Omental fat pad (tissue), 4 donors: ENCODE results near the gene KRTAP12-1. TPM values are rescaled to one million over a fixed set of nuclear protein-coding genes. Genes with fewer than 3 reads are reported as not detected.
"Not testable (repeated sequence)": the region's sequence is repeated elsewhere in the genome, so short reads cannot be mapped to it uniquely, and the experiment has no call there.

Experiments
- ATAC-seq: fragments of 150-250 bp; one replicate; pipeline ENCODE4 v1.9.1; 2016; ENCODE audit warnings: mild to moderate bottlenecking, moderate library complexity; ENCODE audit not compliant: low FRiP score
- DNase-seq: peaks from one replicate; pipeline ENCODE4 v3.0.0-alpha.2; 2019; ENCODE audit warnings: low spot score
- total RNA-seq, 4 donors: library from RNA; depleted of rRNA; stranded (reverse); fragments of >200 nt; gene quantifications; one replicate each; pipeline ENCODE4 v1.1.0, GENCODE V29; 2016
- TF ChIP-seq, protein P1 (sequence below), 3 donors: fragments of 450-650 bp; IDR thresholded peaks; one replicate each; pipeline ENCODE4 v1.5.1; 2016 to 2017; ENCODE audit warnings: antibody characterized with exemption in 3 of 3, mild to moderate bottlenecking in 3 of 3, moderate library complexity in 2 of 3

The KRTAP12-1 gene
- total RNA-seq, 4 donors from 2014 or later: not detected

DNA sequence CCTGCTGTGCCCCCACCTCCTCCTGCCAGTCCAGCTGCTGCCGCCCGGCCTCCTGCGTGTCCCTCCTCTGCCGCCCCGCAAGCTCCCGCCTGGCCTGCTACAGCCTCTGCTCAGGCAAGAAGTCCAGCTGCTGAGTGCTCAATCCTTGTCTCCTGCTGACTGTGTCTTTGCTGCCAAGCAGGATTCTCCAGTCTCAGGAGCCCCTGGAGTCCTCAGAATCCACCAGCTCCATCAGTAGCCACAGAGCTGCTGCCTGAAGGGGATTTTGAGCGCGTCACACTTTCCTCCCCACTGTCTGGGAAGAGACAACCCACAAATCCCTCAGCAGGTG, 34.8 kb downstream of the KRTAP12-1 start:
- DNase-seq: no peak
- ATAC-seq: no peak
- TF ChIP-seq, protein P1, sequence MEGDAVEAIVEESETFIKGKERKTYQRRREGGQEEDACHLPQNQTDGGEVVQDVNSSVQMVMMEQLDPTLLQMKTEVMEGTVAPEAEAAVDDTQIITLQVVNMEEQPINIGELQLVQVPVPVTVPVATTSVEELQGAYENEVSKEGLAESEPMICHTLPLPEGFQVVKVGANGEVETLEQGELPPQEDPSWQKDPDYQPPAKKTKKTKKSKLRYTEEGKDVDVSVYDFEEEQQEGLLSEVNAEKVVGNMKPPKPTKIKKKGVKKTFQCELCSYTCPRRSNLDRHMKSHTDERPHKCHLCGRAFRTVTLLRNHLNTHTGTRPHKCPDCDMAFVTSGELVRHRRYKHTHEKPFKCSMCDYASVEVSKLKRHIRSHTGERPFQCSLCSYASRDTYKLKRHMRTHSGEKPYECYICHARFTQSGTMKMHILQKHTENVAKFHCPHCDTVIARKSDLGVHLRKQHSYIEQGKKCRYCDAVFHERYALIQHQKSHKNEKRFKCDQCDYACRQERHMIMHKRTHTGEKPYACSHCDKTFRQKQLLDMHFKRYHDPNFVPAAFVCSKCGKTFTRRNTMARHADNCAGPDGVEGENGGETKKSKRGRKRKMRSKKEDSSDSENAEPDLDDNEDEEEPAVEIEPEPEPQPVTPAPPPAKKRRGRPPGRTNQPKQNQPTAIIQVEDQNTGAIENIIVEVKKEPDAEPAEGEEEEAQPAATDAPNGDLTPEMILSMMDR (IDR thresholded peaks at IDR 0.05): no peak

DNA sequence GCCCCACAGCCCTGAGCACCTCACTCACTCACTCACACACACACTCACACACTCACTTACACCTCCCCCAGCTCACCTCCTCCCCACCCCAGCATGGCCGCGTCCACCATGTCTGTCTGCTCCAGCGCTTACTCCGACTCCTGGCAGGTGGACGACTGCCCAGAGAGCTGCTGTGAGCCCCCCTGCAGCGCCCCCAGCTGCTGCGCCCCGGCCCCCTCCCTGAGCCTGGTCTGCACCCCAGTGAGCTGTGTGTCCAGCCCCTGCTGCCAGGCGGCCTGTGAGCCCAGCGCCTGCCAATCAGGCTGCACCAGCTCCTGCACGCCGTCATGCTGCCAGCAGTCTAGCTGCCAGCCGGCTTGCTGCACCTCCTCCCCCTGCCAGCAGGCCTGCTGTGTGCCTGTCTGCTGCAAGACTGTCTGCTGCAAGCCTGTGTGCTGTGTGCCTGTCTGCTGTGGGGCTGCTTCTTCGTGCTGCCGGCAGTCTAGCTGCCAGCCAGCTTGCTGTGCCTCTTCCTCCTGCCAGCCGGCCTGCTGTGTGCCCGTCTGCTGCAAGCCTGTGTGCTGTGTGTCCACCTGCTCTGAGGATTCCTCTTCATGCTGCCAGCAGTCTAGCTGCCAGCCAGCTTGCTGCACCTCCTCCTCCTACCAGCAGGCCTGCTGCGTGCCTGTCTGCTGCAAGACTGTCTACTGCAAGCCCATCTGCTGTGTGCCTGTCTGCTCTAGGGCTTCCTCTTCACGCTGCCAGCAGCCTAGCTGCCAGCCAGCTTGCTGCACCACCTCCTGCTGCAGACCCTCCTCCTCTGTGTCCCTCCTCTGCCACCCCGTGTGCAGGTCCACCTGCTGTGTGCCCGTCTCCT, 35.4 kb downstream of the KRTAP12-1 start, which contains the start of gene KRTAP10-11:
Gene KRTAP10-11, plus strand, starts transcription at position 49 of the 856 bp plus-strand sequence. Its CDS starts 45 bp downstream, at position 94.
- not testable (repeated sequence) for ATAC-seq, DNase-seq

DNA sequence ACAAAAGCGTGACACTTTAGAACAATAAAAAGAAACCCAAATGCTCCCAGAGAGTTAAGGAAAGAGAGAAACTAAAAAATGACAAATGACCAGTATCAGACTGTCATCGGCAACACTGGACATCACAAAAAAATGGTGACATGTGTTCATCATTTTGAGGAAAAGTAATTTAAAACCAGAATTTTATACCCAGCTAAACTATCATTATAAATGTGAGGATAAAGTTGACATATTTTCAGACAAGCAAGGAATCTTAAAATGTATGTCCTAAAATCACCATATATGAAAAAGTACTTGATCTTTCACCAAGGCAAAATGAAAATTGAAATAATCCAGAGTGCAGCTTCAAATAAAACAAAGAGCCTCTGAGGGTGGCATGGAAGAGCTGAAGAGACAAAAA, 37.1 kb downstream of the KRTAP12-1 start:
- DNase-seq (no peak), ATAC-seq (no peak)
- TF ChIP-seq, protein P1 (IDR thresholded peaks at IDR 0.05): no peak

DNA sequence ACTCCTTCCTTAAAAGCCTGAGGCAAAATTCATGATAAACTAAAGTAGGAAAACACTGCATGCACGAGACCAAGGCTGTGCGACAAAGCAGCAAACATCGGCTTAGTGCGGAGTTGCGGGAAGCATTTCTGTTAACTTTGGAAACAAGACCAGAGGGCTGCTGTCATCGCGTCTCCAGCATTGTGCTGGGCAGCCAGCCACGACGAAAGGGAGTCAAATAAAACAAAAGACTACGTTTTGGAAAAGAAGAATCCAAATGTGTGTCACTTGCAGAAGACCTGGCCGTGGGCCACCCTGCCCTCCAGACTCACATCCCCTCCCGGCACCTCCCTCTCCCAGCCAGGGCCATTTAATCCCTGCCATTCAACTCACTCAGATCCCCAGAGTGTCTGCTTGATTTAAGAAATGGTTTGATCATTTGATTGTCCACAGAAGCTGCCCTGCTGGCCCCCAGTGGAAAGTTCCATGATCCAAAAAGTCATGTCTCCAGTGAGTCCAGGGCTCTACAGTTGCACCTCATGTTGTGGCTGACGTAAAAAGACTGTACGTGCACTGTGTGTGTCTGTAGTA, 38.1 kb downstream of the KRTAP12-1 start:
- DNase-seq: no peak

DNA sequence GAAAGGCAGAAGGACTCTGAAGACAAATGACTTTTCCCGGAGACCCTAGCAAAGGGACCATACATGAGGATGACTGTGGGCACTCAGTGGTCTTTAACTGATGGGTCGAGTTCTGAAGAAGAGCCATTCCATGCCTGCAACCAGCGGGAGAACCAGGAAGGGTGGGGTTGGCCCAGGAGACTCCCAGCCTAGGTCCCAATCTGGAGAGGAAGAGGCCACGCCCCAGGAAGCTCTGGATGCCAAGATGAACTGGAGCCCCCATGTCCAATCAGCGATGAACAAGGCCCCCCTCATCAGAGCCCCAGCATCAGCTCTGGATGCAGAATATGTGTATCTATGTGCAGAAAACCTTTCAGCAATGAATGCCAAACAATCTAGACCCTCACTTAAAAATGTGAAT, 41.2 kb downstream of the KRTAP12-1 start:
- TF ChIP-seq, protein P1 (IDR thresholded peaks at IDR 0.05): no peak
- no peak for ATAC-seq
- DNase-seq: no peak

More for the DNA sequence above, 38.1 kb downstream of the KRTAP12-1 start:
- ATAC-seq: no peak
- TF ChIP-seq, protein P1 (IDR thresholded peaks at IDR 0.05): no peak

DNA sequence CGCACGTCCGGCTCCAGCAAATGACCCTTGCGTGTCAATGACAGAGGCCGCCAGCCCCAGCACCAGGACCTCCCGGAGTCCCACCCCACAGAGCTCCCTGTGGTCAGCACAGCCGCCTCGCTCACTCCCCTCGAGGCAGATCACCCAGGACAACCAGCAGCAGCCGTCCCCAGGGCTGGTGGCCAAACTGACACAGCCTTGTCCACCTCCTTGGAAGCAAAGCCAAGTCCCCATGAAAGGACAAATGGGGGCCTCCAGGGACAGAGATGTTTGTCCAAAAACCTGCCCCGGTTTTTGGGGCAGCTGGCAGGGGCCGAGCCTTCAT, 42.7 kb downstream of the KRTAP12-1 start:
- DNase-seq (no peak), ATAC-seq (no peak)

DNA sequence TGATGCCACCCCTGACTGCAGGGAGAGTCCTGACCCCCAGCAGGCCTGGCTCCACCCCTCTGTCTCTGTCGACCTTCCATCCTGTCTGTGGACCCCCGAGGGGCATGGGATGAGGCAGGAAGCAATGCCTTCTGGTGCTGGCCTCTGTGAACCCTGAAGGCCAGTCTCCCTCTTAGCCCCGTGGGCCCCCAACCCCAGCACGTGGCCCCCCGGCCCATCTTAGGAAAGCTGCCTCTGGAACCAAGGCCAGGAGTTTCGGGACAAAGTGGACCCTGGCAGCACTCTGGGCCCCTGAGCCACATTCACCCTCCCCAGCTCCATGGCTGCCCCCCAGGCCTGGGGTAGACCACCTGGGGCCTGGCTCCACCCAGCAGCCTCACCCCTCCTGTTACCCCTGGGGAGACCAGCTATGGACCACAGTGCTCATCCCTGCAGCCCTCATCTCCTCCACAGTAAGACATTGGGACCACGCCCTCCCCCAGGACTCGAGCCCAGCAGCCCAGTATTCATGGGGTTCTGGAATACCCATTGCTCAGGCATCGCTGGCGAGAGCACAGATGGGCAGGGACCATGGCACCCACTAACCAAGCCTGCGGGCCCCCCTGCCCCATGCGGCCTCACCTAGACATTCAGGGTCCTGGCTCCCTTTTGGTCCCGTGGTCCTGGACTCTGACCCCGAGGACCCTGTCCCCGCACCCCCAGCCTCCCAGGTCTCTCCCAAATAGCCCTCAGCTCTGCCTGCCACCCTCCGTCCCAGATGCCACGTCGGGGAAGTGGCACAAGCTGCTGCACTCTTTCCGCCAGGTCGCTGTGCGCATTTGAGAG, 43.2 kb downstream of the KRTAP12-1 start:
- not testable (repeated sequence) for ATAC-seq, DNase-seq

More for the DNA sequence above, 42.7 kb downstream of the KRTAP12-1 start:
- TF ChIP-seq, protein P1 (IDR thresholded peaks at IDR 0.05): no peak

DNA sequence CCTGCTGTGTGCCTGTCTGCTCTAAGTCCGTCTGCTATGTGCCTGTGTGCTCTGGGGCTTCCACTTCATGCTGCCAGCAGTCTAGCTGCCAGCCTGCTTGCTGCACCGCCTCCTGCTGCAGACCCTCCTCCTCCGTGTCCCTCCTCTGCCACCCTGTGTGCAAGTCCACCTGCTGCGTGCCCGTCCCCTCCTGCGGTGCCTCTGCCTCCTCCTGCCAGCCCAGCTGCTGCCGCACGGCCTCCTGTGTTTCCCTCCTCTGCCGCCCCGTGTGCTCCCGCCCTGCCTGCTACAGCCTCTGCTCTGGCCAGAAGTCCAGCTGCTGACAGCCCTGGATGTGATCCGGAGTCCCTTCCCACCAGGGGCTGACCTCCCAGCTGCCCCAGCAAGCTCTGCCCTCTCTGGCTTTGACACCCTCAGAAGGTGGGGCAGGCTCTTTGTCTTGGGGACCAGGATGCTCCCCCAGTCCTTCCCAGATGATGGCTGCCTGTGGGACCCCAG, 44.1 kb downstream of the KRTAP12-1 start:
- not testable (repeated sequence) for ATAC-seq, DNase-seq
